ENCODE measurements around the gene TRIB2.

Gene TRIB2

DNA sequence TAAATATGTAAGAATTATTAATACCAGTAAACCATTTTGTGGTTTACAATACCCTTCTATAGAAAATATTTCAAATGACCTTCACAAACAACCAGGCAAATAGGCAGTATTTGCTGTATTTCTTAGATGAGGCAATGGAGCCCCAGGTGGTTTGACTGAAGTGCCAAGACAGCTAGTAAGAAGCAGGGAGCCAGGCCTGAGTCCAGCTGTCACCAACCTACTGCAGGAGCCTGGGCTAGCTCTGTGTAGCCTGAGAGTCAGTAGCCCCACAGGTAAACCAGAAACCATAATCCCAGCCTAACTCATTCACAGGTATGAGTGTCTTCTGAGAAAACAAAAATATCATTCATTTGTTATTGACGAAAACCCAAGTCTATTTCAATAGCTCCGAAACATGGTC, 45.6 kb downstream of the TRIB2 start:
- Histone ChIP-seq H2BK120ac (ENCODE audit: insufficient read depth, low read length, poor library complexity) (no peak overlapping the region), H3K4ac (ENCODE audit: low read depth, low read length) (no peak overlapping the region), H3K79me2 (ENCODE audit: control insufficient read depth, insufficient read depth, low read length, poor library complexity) (no peaks in the 10 kb centered on the region), H3K14ac (ENCODE audit: low read length) (no peak overlapping the region), H3K27me3 (ENCODE audit: insufficient read depth, low read length) (no peaks in the 10 kb centered on the region), H4K8ac (ENCODE audit: low read depth, low read length) (no peak overlapping the region), H3K36me3 (ENCODE audit: control insufficient read depth in 1 of 2, insufficient read depth in 2 of 2, low read length in 2 of 2) (no peaks in the 10 kb centered on the region), H2AFZ (ENCODE audit: insufficient read depth, low read length, poor library complexity) (no peak overlapping the region), H3K4me2 (ENCODE audit: low read length) (no peak overlapping the region), H3K18ac (ENCODE audit: low read length) (no peak overlapping the region), H3K9ac (ENCODE audit: low read length) (no peak overlapping the region), H2BK5ac (ENCODE audit: low read depth, low read length, poor library complexity) (no peak overlapping the region), H2BK12ac (ENCODE audit: low read length) (no peak overlapping the region), H4K12ac (ENCODE audit: low read depth, low read length) (no peak overlapping the region), H3K27ac (ENCODE audit: low read depth, low read length) (no peak overlapping the region), H3K23ac (ENCODE audit: low read length) (no peak overlapping the region), H3K4me3 (ENCODE audit: low read depth, low read length) (no peak overlapping the region), H2AK5ac (ENCODE audit: low read length) (no peak overlapping the region), H4K91ac (ENCODE audit: low read depth, low read length) (no peak overlapping the region), H3K9me3 (ENCODE audit: insufficient read depth, low read depth, low read length) (peaks cover 1% of the 10 kb centered on the region), H3K79me1 (ENCODE audit: low read length) (no peaks in the 10 kb centered on the region), H3K4me1 (ENCODE audit: control insufficient read depth in 1 of 2, insufficient read depth in 2 of 2, low read length in 2 of 2) (peaks cover 2 to 6% of the 10 kb centered on the region in 2 experiments)
- WGBS (ENCODE audit: extremely low coverage, insufficient coverage, insufficient read length), result no CpG with 5 or more reads among the region's 2 CpGs
- no peak for DNase-seq

GRCh38 chr2:12762976-12763375, 46.2 kb downstream of the TRIB2 start:
- no peak overlapping the region for H3K18ac ChIP-seq (ENCODE audit: low read length)
- H2BK5ac ChIP-seq (ENCODE audit: low read depth, low read length, poor library complexity), result no peak overlapping the region
- no peak for DNase-seq
- H3K4me3 ChIP-seq (ENCODE audit: low read depth, low read length), result no peak overlapping the region
- H3K79me2 ChIP-seq (ENCODE audit: control insufficient read depth, insufficient read depth, low read length, poor library complexity), result no peaks in the 10 kb centered on the region
- no peak overlapping the region for H3K4me2 ChIP-seq (ENCODE audit: low read length)
- no peak overlapping the region for H2BK12ac ChIP-seq (ENCODE audit: low read length)
- no peak overlapping the region for H4K12ac ChIP-seq (ENCODE audit: low read depth, low read length)
- no peak overlapping the region for H2BK120ac ChIP-seq (ENCODE audit: insufficient read depth, low read length, poor library complexity)
- H3K23ac ChIP-seq (ENCODE audit: low read length), result no peak overlapping the region
- no peaks in the 10 kb centered on the region for H3K36me3 ChIP-seq (ENCODE audit: control insufficient read depth in 1 of 2, insufficient read depth in 2 of 2, low read length in 2 of 2)
- no peak overlapping the region for H4K91ac ChIP-seq (ENCODE audit: low read depth, low read length)
- H4K8ac ChIP-seq (ENCODE audit: low read depth, low read length), result no peak overlapping the region
- H3K9ac ChIP-seq (ENCODE audit: low read length), result no peak overlapping the region
- no peak overlapping the region for H2AFZ ChIP-seq (ENCODE audit: insufficient read depth, low read length, poor library complexity)
- H3K14ac ChIP-seq (ENCODE audit: low read length), result no peak overlapping the region
- no peak overlapping the region for H3K27ac ChIP-seq (ENCODE audit: low read depth, low read length)
- H3K9me3 ChIP-seq (ENCODE audit: insufficient read depth, low read depth, low read length), result peaks cover 1% of the 10 kb centered on the region
- no peak overlapping the region for H3K4ac ChIP-seq (ENCODE audit: low read depth, low read length)
- H2AK5ac ChIP-seq (ENCODE audit: low read length), result no peak overlapping the region
- no peaks in the 10 kb centered on the region for H3K27me3 ChIP-seq (ENCODE audit: insufficient read depth, low read length)
- peaks cover 2 to 6% of the 10 kb centered on the region in 2 experiments for H3K4me1 ChIP-seq (ENCODE audit: control insufficient read depth in 1 of 2, insufficient read depth in 2 of 2, low read length in 2 of 2)
- no peaks in the 10 kb centered on the region for H3K79me1 ChIP-seq (ENCODE audit: low read length)
- WGBS (ENCODE audit: extremely low coverage, insufficient coverage, insufficient read length), result no CpG with 5 or more reads among the region's 4 CpGs

DNA sequence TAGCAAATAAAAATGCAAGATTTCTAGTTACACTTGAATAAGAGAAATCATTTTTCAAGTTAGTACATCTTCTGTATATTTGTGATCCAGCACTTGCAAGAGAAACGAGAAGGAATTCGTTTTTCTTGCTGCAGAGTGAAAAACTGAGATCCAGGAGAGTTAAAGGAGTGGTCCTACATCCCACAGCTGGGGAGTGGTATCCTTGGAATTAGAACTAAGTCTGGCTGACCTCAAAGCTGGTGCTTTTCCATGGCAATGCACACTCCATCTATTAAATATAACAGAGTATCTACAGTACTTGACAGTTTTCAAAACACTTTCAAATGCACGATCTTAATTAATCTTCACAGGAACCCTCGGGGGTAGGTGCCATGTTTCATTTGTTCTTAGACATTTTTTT, 46.8 kb downstream of the TRIB2 start:
- no peak for DNase-seq
- no peak overlapping the region for H3K23ac ChIP-seq (ENCODE audit: low read length)
- H3K4ac ChIP-seq (ENCODE audit: low read depth, low read length), result no peak overlapping the region
- H3K27ac ChIP-seq (ENCODE audit: low read depth, low read length), result no peak overlapping the region
- no peaks in the 10 kb centered on the region for H3K36me3 ChIP-seq (ENCODE audit: control insufficient read depth in 1 of 2, insufficient read depth in 2 of 2, low read length in 2 of 2)
- H3K9me3 ChIP-seq (ENCODE audit: insufficient read depth, low read depth, low read length), result peaks cover 1% of the 10 kb centered on the region
- no peak overlapping the region for H2BK5ac ChIP-seq (ENCODE audit: low read depth, low read length, poor library complexity)
- peaks cover 2 to 6% of the 10 kb centered on the region in 2 experiments for H3K4me1 ChIP-seq (ENCODE audit: control insufficient read depth in 1 of 2, insufficient read depth in 2 of 2, low read length in 2 of 2)
- no peak overlapping the region for H3K18ac ChIP-seq (ENCODE audit: low read length)
- no peak overlapping the region for H3K4me3 ChIP-seq (ENCODE audit: low read depth, low read length)
- no peak overlapping the region for H2BK120ac ChIP-seq (ENCODE audit: insufficient read depth, low read length, poor library complexity)
- H3K9ac ChIP-seq (ENCODE audit: low read length), result no peak overlapping the region
- H2AK5ac ChIP-seq (ENCODE audit: low read length), result no peak overlapping the region
- H2BK12ac ChIP-seq (ENCODE audit: low read length), result no peak overlapping the region
- H4K12ac ChIP-seq (ENCODE audit: low read depth, low read length), result no peak overlapping the region
- H2AFZ ChIP-seq (ENCODE audit: insufficient read depth, low read length, poor library complexity), result no peak overlapping the region
- no CpG with 5 or more reads among the region's 4 CpGs for WGBS (ENCODE audit: extremely low coverage, insufficient coverage, insufficient read length)
- H3K27me3 ChIP-seq (ENCODE audit: insufficient read depth, low read length), result no peaks in the 10 kb centered on the region
- H3K4me2 ChIP-seq (ENCODE audit: low read length), result no peak overlapping the region
- H4K91ac ChIP-seq (ENCODE audit: low read depth, low read length), result no peak overlapping the region
- H3K14ac ChIP-seq (ENCODE audit: low read length), result no peak overlapping the region
- H4K8ac ChIP-seq (ENCODE audit: low read depth, low read length), result no peak overlapping the region
- H3K79me1 ChIP-seq (ENCODE audit: low read length), result no peaks in the 10 kb centered on the region
- H3K79me2 ChIP-seq (ENCODE audit: control insufficient read depth, insufficient read depth, low read length, poor library complexity), result no peaks in the 10 kb centered on the region

DNA sequence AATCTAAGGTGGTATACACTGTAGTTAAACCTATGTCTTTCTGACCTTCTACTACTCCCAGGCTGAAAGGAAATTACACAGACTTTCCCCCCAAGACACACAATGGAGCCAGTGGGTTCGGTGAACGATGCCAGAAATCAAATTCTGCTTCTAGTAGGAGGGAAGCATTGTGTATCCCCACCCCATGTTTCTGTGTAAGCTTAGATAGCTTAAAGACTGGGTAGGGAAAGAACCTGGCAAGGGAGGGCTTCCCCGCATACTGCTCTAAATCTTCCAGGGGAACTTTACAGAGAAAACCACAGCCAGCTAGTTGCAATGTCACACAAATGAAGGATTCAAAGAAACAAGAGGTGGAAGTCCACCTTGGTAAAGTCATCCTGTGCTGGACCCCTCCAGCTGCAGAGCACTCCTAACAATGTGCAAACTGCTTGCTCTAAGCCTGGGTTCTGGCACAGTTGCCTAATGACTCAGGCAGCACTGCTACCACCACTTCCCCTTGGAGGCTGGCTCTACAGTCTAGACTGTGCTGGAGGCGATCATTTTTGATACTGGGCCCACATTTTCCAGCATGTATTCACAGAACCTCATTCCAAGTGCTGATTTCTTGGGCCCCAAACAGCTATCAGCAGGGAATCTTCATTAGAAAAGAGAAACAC, 47.5 kb downstream of the TRIB2 start:
- Histone ChIP-seq H3K36me3 (ENCODE audit: control insufficient read depth in 1 of 2, insufficient read depth in 2 of 2, low read length in 2 of 2) (no peaks in the 10 kb centered on the region), H2BK5ac (ENCODE audit: low read depth, low read length, poor library complexity) (no peak overlapping the region), H3K27me3 (ENCODE audit: insufficient read depth, low read length) (no peaks in the 10 kb centered on the region), H3K9ac (ENCODE audit: low read length) (no peak overlapping the region), H4K8ac (ENCODE audit: low read depth, low read length) (no peak overlapping the region), H3K14ac (ENCODE audit: low read length) (no peak overlapping the region), H3K18ac (ENCODE audit: low read length) (no peak overlapping the region), H3K9me3 (ENCODE audit: insufficient read depth, low read depth, low read length) (peaks cover 1% of the 10 kb centered on the region), H4K12ac (ENCODE audit: low read depth, low read length) (no peak overlapping the region), H2AFZ (ENCODE audit: insufficient read depth, low read length, poor library complexity) (no peak overlapping the region), H3K23ac (ENCODE audit: low read length) (no peak overlapping the region), H4K91ac (ENCODE audit: low read depth, low read length) (no peak overlapping the region), H3K79me2 (ENCODE audit: control insufficient read depth, insufficient read depth, low read length, poor library complexity) (no peaks in the 10 kb centered on the region), H2BK120ac (ENCODE audit: insufficient read depth, low read length, poor library complexity) (no peak overlapping the region), H3K4me3 (ENCODE audit: low read depth, low read length) (no peak overlapping the region), H2BK12ac (ENCODE audit: low read length) (no peak overlapping the region), H2AK5ac (ENCODE audit: low read length) (no peak overlapping the region), H3K4me2 (ENCODE audit: low read length) (no peak overlapping the region), H3K4ac (ENCODE audit: low read depth, low read length) (no peak overlapping the region), H3K79me1 (ENCODE audit: low read length) (no peaks in the 10 kb centered on the region), H3K27ac (ENCODE audit: low read depth, low read length) (no peak overlapping the region), H3K4me1 (ENCODE audit: control insufficient read depth in 1 of 2, insufficient read depth in 2 of 2, low read length in 2 of 2) (peaks cover 0 to 3% of the 10 kb centered on the region in 2 experiments)
- no peak for DNase-seq
- WGBS (ENCODE audit: extremely low coverage, insufficient coverage, insufficient read length), result no CpG with 5 or more reads among the region's 4 CpGs
